Right ventricle myocardium inferior (tissue), 1 donor: ENCODE results near the gene NKX1-1. TPM values are rescaled to one million over a fixed set of nuclear protein-coding genes. Genes with fewer than 3 reads are reported as not detected.
"Not testable (repeated sequence)": the region's sequence is repeated elsewhere in the genome, so short reads cannot be mapped to it uniquely, and the experiment has no call there.

Experiments used
- ATAC-seq: fragments of 200-7000 bp; cut with Tn5 transposase; one replicate; pipeline ENCODE4 v1.9.1; 2020; ENCODE audit warnings: mild to moderate bottlenecking, moderate library complexity
- DNase-seq: peaks from one replicate; pipeline ENCODE4 v3.0.0; 2021; ENCODE audit errors: missing footprints
- intact Hi-C: fragments of 100-400 bp; cut with DNase I; formaldehyde crosslinking; loops from one replicate; pipeline ENCODE4 v1.11.0; 2022
- long read RNA-seq: library from polyadenylated mRNA; unstranded; transcript quantifications from one replicate; pipeline ENCODE4 v2.0.0, GENCODE V29; 2021
- total RNA-seq: library from RNA; stranded (reverse); fragmentation: NEBNext Ultra II Directional; extraction: Animal tissue kit (Norgen Biotek cat#: 25700); gene quantifications from one replicate; pipeline ENCODE4 v1.2.1, GENCODE V29; 2021
- donor health status: DM: no; HTN: yes; CAD: no; lungs with severe emphysema.

Gene NKX1-1
- not detected for total RNA-seq
- long read RNA-seq: 0 reads

DNA sequence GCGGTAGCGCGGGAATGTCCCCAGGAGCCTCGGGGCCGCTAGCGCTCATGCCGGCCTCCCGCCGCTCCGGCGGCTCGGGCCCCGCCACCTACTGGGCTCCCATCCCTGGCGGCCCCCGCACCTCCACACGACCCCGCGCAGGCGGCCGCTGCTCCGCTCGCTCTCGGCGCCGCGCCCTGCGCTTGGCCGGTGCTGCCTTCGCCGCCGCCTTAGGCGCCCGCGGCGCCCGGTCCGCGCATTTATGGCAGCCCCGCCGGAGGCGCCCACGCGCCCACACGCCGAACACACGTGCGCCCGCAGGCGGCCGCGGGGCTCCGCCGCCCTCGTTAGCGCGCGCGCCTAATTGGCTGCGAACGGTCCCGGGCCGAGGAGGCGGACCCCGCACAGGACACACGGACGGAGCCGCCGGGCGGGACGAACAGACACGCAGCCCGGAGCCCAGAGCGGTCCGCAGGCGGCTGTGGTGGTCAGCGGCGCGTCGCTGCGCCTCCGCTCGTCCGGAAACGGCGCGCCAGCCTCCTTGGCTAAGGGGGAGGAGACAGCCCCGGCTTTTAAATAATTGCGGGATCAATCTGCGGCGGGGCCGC is at the start of gene NKX1-1:
NKX1-1 (minus strand) TSS at position 49 of the 587 bp plus-strand sequence; CDS start at position 49, 0 bp downstream.
- DNase-seq: no peak
- no peak for ATAC-seq
- intact Hi-C loops: no loop called here

DNA sequence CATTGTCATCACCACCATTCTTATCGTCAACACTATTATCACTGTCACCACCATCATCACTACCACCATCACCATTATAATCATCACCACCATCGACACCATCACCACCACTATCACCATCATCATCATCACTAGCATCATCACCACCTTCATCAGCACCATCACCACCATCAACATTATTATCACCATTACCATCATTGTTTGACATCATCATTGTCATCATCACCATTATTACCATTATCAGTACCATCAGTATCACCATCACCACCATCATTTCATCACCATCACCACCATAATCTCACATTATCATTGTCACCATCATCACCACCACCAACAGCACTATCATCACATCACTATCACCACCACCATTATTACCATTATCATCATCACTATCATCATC is 47.5 kb upstream of the NKX1-1 start:
- no peak for ATAC-seq
- no peak for DNase-seq
- intact Hi-C loops: no loop called here

DNA sequence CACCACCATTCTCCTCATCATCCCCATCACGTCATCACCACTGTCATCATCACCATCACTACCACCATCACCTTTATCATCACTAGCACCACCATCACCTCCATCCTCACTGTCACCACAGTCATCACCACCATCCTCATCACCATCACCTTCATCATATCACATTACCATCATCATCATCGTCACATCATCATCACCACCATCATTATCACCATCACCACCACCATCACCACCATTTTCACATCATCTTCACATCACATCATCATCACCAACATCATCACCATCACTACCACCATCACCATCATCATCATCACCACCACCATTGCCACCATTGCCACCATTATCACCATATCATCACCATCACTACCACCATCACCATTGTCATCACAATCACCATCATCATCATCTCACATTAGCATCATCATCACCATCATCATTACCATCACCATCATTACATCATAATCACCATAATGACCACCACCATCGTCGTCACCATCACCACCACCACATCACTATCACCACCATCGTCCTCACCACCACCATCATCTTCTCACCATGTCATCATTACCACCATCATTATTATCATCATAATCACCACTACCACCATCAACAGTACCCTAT is 46.3 kb upstream of the NKX1-1 start:
- DNase-seq: no peak
- intact Hi-C loops: no loop called here
- ATAC-seq: no peak

DNA sequence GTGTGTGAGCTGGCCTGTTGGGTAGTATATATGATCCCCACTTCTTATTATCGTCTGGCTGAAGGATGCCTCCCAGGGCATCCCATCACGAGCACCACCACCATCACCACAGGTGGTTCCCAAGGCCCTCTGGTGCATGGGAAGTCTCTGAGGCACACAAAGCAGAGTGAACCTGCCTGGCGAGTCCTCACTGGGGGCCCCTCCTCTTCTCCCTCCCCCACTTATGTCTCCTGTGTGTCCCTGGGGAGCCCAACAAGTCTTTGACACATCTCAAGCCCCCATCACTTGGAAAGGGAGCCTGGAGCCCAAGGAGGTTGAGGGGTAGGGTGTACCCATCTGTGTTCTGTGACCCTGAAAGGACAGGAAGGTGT is 45.5 kb upstream of the NKX1-1 start:
- no peak for ATAC-seq
- intact Hi-C loops: no loop called here
- DNase-seq: no peak

DNA sequence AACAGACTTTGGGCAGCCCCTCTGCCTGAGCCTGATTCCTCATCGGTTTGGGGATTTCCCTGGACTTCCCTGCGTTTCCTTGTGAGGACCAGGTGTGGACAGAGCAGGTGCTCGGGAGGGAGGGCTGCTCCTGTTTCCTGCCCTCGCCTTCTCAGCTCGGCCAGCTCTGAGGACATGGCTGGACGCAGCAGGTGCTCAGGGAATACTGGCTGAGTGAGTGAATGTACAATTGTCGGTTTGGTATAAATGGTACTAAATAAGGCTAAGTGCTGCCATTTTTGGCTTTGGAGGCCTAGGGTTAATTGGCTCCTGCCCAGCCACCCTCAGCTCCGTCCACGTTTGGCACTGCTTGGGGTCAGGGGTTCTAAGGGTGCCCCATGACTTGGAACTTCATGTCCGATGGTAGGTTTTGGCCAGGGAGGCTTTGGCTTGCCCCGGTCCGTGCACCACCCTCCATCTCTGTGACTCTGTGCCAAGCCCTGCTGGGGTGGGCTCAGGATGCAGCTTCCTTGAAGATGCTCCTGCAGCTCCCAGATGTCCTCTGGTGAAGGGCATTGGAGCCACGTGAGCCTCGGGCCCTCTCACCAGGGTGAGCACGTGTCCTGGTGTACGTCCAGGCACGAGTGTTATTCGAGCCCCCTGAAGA is 45.0 kb upstream of the NKX1-1 start:
- DNase-seq (no peak), ATAC-seq (no peak)
- intact Hi-C loops: no loop called here

DNA sequence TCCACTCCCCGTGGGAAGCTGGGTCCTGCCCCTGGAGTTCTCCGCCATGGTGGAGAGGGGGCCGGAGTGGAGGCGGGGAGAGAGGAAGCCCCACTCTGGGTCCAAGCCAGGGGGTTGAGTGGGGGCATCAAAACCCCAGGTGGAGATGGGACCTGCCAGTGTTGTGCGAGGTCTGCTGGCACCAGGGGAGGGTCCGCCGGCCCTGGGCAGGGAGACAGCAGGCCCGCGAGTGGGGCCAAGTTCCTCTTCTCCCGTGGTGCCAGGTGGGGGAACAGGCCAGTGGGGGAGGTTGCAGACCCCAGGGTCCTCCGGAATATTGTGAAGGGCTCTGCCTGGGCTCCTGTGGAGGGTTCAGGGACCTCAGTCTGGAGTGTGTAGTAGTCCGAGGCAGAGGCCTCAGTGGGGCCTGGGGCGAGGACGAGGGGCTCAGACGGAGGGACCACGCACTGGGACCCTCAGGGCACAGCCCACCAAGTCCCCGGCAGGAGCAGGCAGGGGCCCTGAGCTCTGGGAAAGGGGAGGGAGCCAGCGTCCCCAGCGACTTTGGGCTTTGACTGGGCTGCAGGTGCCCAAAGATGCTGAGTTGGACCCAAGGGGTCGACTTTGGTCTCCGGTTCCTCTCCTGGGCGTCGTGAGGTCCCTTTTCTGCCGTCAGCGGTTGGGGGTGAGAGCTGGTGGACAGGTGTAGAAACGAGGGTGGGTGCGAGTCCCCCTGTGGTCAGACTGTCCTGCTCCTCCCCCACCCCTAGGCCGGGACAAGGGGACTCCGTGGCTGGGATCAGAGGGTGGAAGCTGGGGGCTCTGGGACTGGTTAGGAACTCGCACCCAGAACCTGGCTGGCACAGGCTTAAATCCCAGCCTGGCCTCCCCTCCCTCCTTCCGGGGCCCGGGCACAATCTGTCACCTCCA is 43.8 kb upstream of the NKX1-1 start:
- ATAC-seq (no peak), DNase-seq (peak; percentile 22)
- intact Hi-C loops: no loop called here

DNA sequence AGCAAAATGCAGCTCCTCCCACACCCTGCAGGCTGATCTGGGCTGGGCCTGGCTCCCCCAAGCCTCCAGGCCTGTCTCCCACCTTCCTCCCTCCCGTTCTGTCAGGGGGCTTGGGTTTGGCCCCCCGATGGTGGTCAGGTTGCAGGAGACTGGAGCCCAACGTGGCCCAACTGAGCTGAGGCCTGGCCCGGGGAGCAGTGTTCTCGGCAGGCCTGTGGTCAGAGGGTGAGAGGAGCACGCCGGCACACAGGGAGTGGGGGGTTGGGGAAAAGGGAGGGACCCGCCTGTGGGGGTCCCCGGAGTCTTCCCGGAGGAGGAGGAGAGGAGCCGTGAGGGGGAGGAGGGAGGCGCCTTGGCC is 43.2 kb upstream of the NKX1-1 start:
- intact Hi-C loops: no loop called here

DNA sequence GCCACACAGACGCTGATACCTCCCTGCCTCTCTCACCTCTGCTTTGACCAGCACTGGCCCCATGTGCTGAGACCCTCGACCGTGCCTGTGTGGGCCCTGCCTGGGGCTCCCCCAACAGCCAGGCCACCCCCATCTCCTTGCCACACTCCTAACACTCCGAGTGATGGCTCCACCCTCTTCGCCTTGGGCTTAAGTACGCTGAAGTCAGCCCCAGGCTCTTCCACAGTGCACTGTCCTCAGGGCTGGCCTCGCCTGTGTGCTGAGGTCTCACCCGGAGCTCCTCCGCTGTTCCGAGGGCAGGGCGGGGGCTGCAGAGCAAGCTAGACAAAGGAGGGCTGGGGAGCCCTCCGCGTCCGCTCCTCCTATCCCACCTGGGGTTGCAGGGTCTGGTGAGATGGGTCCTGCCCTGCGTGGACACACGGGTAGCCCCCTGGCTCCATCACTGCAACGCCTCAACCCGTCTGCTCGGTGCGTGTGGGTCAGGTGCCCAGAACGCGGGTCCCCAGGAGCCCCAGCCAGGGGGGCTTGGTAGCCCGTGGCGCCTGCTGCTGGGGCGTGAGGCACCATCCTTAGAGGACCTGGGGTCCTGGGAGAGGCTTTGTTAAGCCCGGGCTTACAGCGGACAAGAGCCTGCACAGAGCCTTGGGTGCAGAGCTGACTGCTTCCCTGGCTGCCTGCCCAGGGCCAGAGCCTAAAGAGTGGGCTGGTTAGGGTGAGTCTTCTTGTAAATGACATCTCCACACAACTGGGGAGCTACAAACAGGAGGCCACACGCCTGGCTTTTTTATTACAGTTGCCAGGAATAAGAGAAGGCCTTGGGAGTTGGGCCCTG is 42.6 kb upstream of the NKX1-1 start:
- DNase-seq (peak; percentile 9), ATAC-seq (no peak)
- intact Hi-C loops: no loop called here

More for the DNA sequence above, 43.2 kb upstream of the NKX1-1 start:
- DNase-seq (peak; percentile 1), ATAC-seq (no peak)

DNA sequence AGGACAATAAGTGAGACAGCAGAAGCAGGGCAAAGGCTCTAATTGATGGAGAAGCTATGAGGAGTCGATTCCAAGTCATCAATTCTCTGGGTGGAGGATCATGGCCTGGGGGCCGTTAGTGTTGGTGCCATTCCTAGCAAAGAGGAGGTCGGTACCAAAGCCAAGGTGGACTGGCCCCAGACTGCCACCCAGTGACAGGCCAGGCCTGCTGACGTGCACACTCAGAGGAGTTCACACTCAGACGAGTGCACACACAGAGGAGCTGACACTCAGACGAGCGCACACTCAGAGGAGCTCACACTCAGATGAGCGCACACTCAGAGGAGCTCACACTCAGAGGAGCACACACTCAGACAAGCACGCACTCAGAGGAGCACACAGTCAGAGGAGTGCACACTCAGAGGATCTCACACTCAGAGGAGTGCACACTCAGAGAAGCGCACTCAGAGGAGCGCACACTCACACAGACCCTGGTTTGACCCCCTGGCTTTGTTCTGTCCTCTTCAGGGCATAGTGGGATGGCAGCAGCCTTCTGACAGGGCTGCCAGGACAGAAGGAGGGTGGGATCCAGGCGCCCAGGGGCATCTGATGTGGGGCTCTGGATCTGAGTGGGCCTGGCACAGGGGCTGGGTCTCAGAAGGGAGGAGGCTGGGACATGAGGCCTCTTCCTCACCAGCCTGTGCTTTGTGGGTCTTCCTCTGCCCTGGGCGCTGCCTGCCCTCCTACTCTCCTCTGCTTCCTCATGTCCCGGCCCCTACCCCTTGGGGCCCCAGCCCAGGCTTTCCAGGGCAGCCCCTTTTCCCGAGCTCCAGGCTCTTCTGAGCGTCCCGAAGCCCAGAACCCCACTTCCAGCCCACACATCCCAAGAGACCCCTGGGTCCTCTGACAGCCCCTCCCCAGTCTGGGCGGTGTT is 41.7 kb upstream of the NKX1-1 start:
- DNase-seq (no peak), ATAC-seq (no peak)
- intact Hi-C loops: no loop called here

DNA sequence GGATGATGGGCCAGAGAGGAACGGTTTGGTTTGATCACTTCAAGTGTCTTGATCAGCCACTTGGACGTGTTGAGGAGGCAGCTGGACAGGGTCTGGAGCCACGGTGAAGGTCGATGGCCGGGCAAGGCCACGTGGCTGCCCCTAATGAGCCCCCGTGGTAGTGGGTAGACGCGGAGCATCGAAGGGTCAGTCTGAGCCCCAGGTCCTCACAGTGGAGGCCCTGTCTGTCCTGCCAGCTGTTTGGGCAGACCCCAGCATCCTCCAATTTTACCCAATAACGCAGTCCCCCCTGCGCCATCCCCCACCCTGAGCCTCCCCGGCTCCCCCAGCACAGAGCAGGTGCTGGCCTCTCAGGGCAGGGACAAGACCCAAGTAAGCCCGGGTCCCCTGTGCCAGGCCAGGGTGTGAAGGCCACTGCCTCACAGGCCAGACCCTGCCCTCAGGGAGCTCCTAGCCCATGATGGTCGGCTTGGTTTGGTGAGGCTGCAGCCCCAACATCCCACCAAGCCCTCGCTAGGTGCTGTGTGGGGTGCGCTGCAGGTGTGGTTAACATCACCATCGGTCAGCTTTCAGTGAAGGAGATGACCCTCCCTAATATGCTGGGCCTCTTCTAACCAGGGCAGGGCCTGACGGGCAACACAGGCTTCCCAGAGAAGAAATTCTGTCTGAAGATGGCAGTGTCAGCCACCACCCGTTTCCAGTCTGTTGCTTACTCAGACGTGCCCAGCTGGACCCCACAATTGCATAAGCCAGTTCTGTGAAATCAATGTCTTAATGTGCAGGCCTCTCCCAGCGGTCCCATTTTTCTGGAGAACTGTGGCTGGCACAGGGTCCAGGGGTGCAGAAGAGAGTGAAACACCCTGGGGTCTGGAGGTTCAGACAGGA is 40.5 kb upstream of the NKX1-1 start:
- ATAC-seq (no peak), DNase-seq (no peak)
- intact Hi-C loops: no loop called here

DNA sequence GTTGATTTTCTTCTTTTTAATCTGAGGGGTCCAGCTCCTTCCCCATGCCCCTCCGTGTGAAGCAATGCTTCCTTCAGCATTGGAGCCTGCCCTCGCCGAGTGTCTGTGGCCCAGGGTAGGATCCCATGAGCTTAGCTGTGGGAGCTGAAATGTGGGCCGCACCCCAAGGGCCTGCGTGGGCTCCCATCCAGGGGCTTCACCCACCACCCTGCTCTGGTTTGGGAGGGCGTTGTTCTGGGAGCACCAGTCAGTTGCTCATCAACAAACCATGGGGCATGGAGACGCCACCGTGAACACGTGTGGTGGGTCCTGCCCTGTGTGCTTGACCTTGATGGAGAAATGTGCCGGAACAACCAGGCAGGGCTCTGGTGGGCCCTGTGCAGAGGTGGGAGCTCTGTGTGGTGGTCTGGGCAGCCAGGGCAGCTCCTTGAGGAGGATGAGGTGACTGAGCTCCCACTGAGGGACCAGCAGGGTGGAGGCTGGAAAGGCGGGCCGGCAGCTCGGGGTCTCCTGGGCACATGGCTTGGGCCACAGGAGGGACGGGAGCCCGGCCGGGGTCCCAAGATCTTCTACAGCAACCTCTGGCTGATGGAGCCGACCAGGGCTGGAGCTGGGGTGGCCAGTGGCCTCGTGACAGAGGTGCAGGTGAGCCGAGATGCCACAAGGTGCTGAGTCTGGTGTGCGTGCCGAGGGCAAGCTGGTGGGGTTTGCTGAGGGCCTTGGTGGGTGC is 39.6 kb upstream of the NKX1-1 start:
- intact Hi-C loops: no loop called here
- DNase-seq (no peak), ATAC-seq (peak; percentile 10)

DNA sequence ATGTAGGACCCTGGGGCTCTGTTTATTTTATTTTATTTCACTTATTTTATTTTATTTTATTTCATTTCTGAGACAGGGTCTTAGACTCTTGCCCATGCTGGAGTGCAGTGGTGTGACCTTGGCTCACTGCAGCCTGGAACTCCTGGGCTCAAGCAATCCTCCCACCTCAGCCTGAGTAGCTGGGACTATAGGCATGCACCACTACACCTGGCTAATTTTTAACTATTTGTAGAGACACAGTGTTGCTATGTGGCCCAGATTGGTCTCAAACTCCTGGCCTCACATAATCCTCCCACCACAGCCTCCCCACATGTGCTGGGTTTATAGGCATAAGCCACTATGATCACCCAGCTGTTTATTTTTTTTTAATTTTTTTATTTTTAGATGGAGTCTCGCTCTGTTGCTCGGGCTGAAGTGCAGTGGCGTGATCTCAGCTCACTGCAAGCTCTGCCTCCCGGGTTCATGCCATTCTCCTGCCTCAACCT is 37.5 kb upstream of the NKX1-1 start:
- intact Hi-C loops, DNase-seq, ATAC-seq: not testable (repeated sequence)

DNA sequence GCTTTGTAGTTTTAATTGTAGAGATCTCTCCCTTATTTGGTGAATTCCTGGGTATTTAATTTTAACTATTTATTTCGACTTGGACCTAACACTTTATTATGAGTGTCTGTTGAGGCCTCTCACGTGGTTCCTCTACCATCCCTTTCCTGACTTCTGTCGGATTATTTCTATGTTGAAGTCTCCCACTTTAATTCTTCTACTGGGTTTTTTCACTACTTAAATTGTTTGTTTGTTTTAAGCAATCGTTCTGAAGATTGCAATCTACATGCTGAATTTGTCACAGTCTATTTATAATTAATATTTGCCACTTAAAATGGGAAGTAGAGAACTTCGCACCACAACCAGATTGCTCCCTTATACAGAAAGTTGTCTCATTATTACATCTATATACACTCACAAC is 20.8 kb upstream of the NKX1-1 start:
- intact Hi-C loops: no loop called here
- no peak for DNase-seq
- ATAC-seq: no peak

DNA sequence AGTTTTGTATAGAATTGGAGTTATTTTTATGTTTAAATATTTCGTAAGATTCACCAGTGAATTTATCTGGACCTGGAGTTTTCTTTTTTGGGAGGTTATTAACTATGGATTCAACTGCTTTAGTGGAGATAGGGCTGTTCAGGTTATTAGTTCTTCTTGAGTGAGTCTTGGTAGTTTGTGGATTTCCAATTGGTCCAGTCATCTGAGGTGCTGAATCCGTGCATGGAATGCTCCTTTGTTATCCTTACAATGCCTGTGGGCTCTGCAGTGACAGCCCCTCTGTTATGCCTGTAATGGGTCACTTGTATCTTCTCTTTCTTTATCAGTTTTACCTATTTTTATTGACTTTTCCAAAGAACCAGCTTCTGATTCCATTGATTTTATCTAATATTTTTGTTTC is 15.4 kb upstream of the NKX1-1 start:
- intact Hi-C loops: no loop called here
- DNase-seq: no peak
- ATAC-seq: no peak

DNA sequence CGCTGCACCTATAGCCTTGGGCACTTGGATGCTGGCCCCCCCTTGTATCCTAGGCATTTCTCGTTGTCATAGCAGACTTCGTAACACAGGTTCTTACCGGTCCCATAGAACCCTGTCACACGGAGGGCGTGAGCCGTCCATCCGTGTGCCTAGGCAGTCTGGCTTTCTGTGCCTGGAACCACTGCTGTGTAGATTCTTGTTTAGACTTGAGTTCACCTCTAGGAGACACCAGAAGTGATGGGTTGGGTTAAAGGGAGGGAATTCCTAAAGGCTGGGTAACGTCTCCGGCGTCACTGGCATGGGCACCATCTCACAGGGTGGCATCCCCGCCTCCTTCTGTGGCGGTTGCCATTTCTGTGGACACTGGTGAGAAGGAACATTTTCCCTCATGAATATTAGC is 13.5 kb upstream of the NKX1-1 start:
- ATAC-seq (no peak), DNase-seq (peak; percentile 39)
- intact Hi-C loops: no loop called here
